Psoas muscle (tissue), 8 donors: Measurements from ENCODE around the gene SDF4. TPM values are rescaled to one million over a fixed set of nuclear protein-coding genes. Genes with fewer than 3 reads are reported as not detected.

Source experiments
- ATAC-seq, 4 donors: fragments of 200-7000 bp; cut with Tn5 transposase; one replicate each; pipeline ENCODE4 v1.9.1; 2020; ENCODE audit warnings: moderate library complexity in 3 of 4, mild to moderate bottlenecking in 2 of 4
- DNase-seq, 2 donors: peaks; one replicate each; pipeline ENCODE4 v3.0.0-alpha.2; 2020
- H3K27ac ChIP-seq: fragments of 200-600 bp; one replicate; pipeline ENCODE4 v1.8.0; 2022
- H3K27me3 ChIP-seq, 3 donors: fragments of 200-600 bp in 1 of 3; one replicate each; pipeline versions ENCODE4 v1.6.1 to v1.8.0; 2013 to 2022; ENCODE audit warnings: low read length in 2 of 3, mild to moderate bottlenecking in 2 of 3, moderate library complexity in 1 of 3; ENCODE audit not compliant: insufficient read depth in 3 of 3
- H3K36me3 ChIP-seq, 2 donors: fragments of 200-600 bp in 1 of 2; one replicate each; pipeline versions ENCODE4 v1.6.1 to v1.8.0; 2013 to 2022; ENCODE audit warnings: low read depth in 1 of 2, mild to moderate bottlenecking in 1 of 2, moderate library complexity in 1 of 2; ENCODE audit not compliant: insufficient read depth in 1 of 2
- H3K4me1 ChIP-seq: fragments of 200-600 bp; one replicate; pipeline ENCODE4 v1.8.0; 2022
- H3K4me3 ChIP-seq: fragments of 200-600 bp; one replicate; pipeline ENCODE4 v1.8.0; 2022; ENCODE audit warnings: mild to moderate bottlenecking
- H3K9me3 ChIP-seq: fragments of 200-600 bp; one replicate; pipeline ENCODE4 v1.8.0; 2022
- CTCF ChIP-seq: fragments of 200-600 bp; IDR thresholded peaks from one replicate; pipeline ENCODE4 v1.8.0; 2022; ENCODE audit warnings: antibody characterized with exemption
- WGBS, 3 donors: extraction: QIAGEN DNeasy Blood & Tissue Kit; methylation state at CpG; one replicate each; pipeline versions ENCODE4 v1.1.6 to v1.1.7; 2013; 5-methylcytosine and 5-hydroxymethylcytosine counted together
- intact Hi-C, 2 donors: fragments of 100-400 bp; cut with DNase I; formaldehyde crosslinking; loops; one replicate each; pipeline versions ENCODE4 v1.11.0 to v1.14.2; 2022
- polyA plus RNA-seq, 3 donors: library from polyadenylated mRNA; stranded (reverse); fragments of 200-250 nt; gene quantifications; one replicate each; pipeline ENCODE4 v1.2.3, GENCODE V29; 2013
- total RNA-seq, 4 donors: library from RNA; stranded (reverse); fragmentation: NEBNext Ultra II Directional in 2 of 4; extraction: Animal tissue kit (Norgen Biotek cat#: 25700) in 2 of 4; gene quantifications; one replicate each; pipeline versions ENCODE4 v1.2.1 to v1.2.4, GENCODE V29; 2021 to 2023
- donor health status: healthy with polysubstance abuse.
- donor health status: DM: no; HTN: no; CAD: no; lungs with moderate emphysema.
- donor health status: Bipolar disorder and iron deficiency.
- donor health status: healthy.
- donor health status: DM: yes; HTN: yes; CAD: no.
- donor health status: DM: no; HTN: no; CAD: no.
- donor health status: DM: no; HTN: no; CAD: no.
- donor health status: DM: yes; HTN: yes; CAD: no.

SDF4 gene
- total and polyA plus RNA-seq, 7 donors = 67.5 to 129 (median 85.9) TPM

GRCh38 chr1:1273209-1273511, 41.4 kb upstream of the SDF4 start:
- no peaks in the 10 kb centered on the region for H3K9me3 ChIP-seq
- H3K4me3 ChIP-seq = peak overlapping the region; percentile 71
- H3K36me3 ChIP-seq = peaks cover 0 to 13% of the 10 kb centered on the region in 2 donors
- H3K27me3 ChIP-seq = no peaks in the 10 kb centered on the region
- no peak for TF ChIP-seq CTCF
- 0% methylated on average over 23 to 31 of the region's 31 CpGs for WGBS, 3 donors
- intact Hi-C loops = loop anchor here (2.0 to 10.0 kb wide), 4 partner anchors 41 to 238 kb away; partner anchors contain the start of genes B3GALT6 (in 2 of the 2), SDF4 (in 2 of the 2), C1orf159 (in 1 of the 2) and DVL1 (in 1 of the 2)
- peaks cover 45% of the 10 kb centered on the region for H3K4me1 ChIP-seq
- H3K27ac ChIP-seq = peak overlapping the region; percentile 88
- peak in 1 of 2 donors; percentile 61 for DNase-seq
- peak in 2 of 4 donors; percentile 8 to 14 for ATAC-seq

- no peaks in the 10 kb centered on the region for H3K27me3 ChIP-seq
- peaks cover 0 to 18% of the 10 kb centered on the region in 2 donors for H3K36me3 ChIP-seq
- peak overlapping the region; percentile 88 for H3K27ac ChIP-seq
- intact Hi-C loops = loop anchor here (2.0 to 10.0 kb wide), 4 partner anchors 40 to 238 kb away; partner anchors contain the start of genes B3GALT6 (in 2 of the 2), SDF4 (in 2 of the 2), C1orf159 (in 1 of the 2) and DVL1 (in 1 of the 2)
- ATAC-seq (no peak), DNase-seq (peak in 1 of 2 donors; percentile 62)
- 21 to 26% (median 23%) methylated on average over 43 of the region's 43 CpGs for WGBS, 3 donors
- peaks cover 45% of the 10 kb centered on the region for H3K4me1 ChIP-seq
- peak overlapping the region; percentile 71 for H3K4me3 ChIP-seq
- TF ChIP-seq CTCF = no peak
- H3K9me3 ChIP-seq = no peaks in the 10 kb centered on the region
Measured at GRCh38 chr1:1272341-1273208, 40.8 kb upstream of the SDF4 start.

GRCh38 chr1:1270813-1271212, 39.0 kb upstream of the SDF4 start:
- DNase-seq = no peak
- intact Hi-C loops = loop anchor here (5.0 to 10.0 kb wide), 3 partner anchors 39 to 236 kb away; partner anchors contain the start of genes B3GALT6 (in 2 of the 2), SDF4 (in 2 of the 2) and C1orf159 (in 1 of the 2)
- no peaks in the 10 kb centered on the region for H3K27me3 ChIP-seq
- peak overlapping the region; percentile 14 for H3K27ac ChIP-seq
- no peaks in the 10 kb centered on the region for H3K9me3 ChIP-seq
- 38 to 57% (median 53%) methylated on average over 7 of the region's 7 CpGs for WGBS, 3 donors
- no peak for TF ChIP-seq CTCF
- peak overlapping the region; percentile 71 for H3K4me3 ChIP-seq
- peaks cover 45% of the 10 kb centered on the region for H3K4me1 ChIP-seq
- no peak for ATAC-seq
- peaks cover 0 to 36% of the 10 kb centered on the region in 2 donors for H3K36me3 ChIP-seq

DNA sequence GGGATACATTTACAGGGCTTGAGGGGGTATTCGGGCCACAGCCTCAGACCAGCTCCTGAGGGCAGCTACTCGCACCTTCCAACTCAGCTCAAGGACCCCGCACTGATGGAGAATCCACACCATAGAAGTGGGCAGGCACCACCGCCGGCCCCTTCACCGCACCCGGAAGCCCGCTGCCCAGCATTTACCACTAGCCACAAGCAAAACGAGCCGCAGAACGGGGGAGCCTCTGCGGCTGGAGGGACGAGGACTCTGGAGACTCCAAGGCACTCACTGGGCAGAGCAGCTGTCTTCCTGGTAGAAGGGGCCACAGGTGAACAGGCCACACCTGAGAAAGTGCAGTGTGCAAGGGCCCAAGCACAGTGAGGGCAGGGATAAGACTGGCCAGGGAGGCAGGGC, 36.5 kb upstream of the SDF4 start:
- intact Hi-C loops = no loop called here
- ATAC-seq (no peak), DNase-seq (no peak)
- Histone ChIP-seq H3K27me3 (no peaks in the 10 kb centered on the region), H3K4me3 (no peak overlapping the region), H3K27ac (no peak overlapping the region), H3K9me3 (no peaks in the 10 kb centered on the region), H3K4me1 (peaks cover 35% of the 10 kb centered on the region), H3K36me3 (peaks cover 0 to 58% of the 10 kb centered on the region in 2 donors)
- TF ChIP-seq CTCF = no peak
- 91 to 96% (median 91%) methylated on average over 13 of the region's 13 CpGs for WGBS, 3 donors
